ENCODE results near the gene PREX1. TPM values are rescaled to one million over a fixed set of nuclear protein-coding genes. Genes with fewer than 3 reads are reported as not detected.
"Not testable (repeated sequence)": the region's sequence is repeated elsewhere in the genome, so short reads cannot be mapped to it uniquely, and the experiment has no call there.

PREX1 gene
- total RNA-seq, 2 experiments from 2014 or later = 20.7 to 25.3 TPM

- no peak overlapping the region for H3K4me3 ChIP-seq (ENCODE audit: low read depth, low read length, poor library complexity, severe bottlenecking)
- no peak for DNase-seq (ENCODE audit: low spot score)
- H3K27ac ChIP-seq (ENCODE audit: low read depth, low read length, poor library complexity, severe bottlenecking) = no peak overlapping the region
- TF ChIP-seq CTCF (conservative IDR thresholded peaks at IDR 0.05; ENCODE audit: low read length) (no peak), EZH2phosphoT487 (IDR thresholded peaks at IDR 0.05; ENCODE audit: borderline replicate concordance, low read depth, low read length) (no peak)
- peaks cover 20% of the 10 kb centered on the region; the same call in 1 of the 2 replicates for H3K79me2 ChIP-seq (ENCODE audit: insufficient read depth, low read depth, low read length)
- H2AFZ ChIP-seq (ENCODE audit: low read length) = no peak overlapping the region
- H3K9me2 ChIP-seq (ENCODE audit: insufficient read depth, low read length) = no peaks in the 10 kb centered on the region
- intact Hi-C loops (cut with micrococcal nuclease; ENCODE audit: unreplicated experiment) = no loop called here
- H3K4me2 ChIP-seq (ENCODE audit: low read length) = no peak overlapping the region
- BruUV-seq (replicated peaks) = no TSS peak
- H4K20me1 ChIP-seq (ENCODE audit: insufficient read depth, low read length) = no peaks in the 10 kb centered on the region
- ChIA-PET POLR2A (interaction anchor here (1.1 kb wide), 1 partner anchor 16 kb away, joined by 3 read pairs; no protein-coding TSS in a partner anchor), CTCF (ENCODE audit: unreplicated experiment) (interaction anchor here (0.9 kb wide), 1 partner anchor 16 kb away, joined by 4 read pairs; no protein-coding TSS in a partner anchor)
- H3K9me3 ChIP-seq (ENCODE audit: low read length) = no peaks in the 10 kb centered on the region
- H3K36me3 ChIP-seq (ENCODE audit: insufficient read depth, low read length) = no peaks in the 10 kb centered on the region; the same call in 1 of the 2 replicates
- H3K4me1 ChIP-seq (ENCODE audit: insufficient read depth, low read length, poor library complexity, severe bottlenecking) = peaks cover 43% of the 10 kb centered on the region
Observed at GRCh38 chr20:48813446-48813747, 14.4 kb downstream of the PREX1 start.

GRCh38 chr20:48812600-48813445, 15.0 kb downstream of the PREX1 start:
- H3K36me3 ChIP-seq (ENCODE audit: insufficient read depth, low read length) = no peaks in the 10 kb centered on the region; the same call in 1 of the 2 replicates
- H3K4me1 ChIP-seq (ENCODE audit: insufficient read depth, low read length, poor library complexity, severe bottlenecking) = peaks cover 37% of the 10 kb centered on the region
- BruUV-seq (replicated peaks) = no TSS peak
- H4K20me1 ChIP-seq (ENCODE audit: insufficient read depth, low read length) = no peaks in the 10 kb centered on the region
- H3K27ac ChIP-seq (ENCODE audit: low read depth, low read length, poor library complexity, severe bottlenecking) = no peak overlapping the region
- no peak overlapping the region for H3K4me2 ChIP-seq (ENCODE audit: low read length)
- H3K9me3 ChIP-seq (ENCODE audit: low read length) = no peaks in the 10 kb centered on the region
- no peak overlapping the region for H3K4me3 ChIP-seq (ENCODE audit: low read depth, low read length, poor library complexity, severe bottlenecking)
- TF ChIP-seq EZH2phosphoT487 (IDR thresholded peaks at IDR 0.05; ENCODE audit: borderline replicate concordance, low read depth, low read length) (no peak), CTCF (conservative IDR thresholded peaks at IDR 0.05; ENCODE audit: low read length) (no peak)
- ChIA-PET POLR2A (interaction anchor here (1.1 kb wide), 1 partner anchor 15 kb away, joined by 3 read pairs; no protein-coding TSS in a partner anchor), CTCF (ENCODE audit: unreplicated experiment) (interaction anchor here (0.7 to 0.9 kb wide), 2 partner anchors 15 to 31 kb away, joined by 3 to 4 read pairs; no protein-coding TSS in a partner anchor)
- H3K79me2 ChIP-seq (ENCODE audit: insufficient read depth, low read depth, low read length) = peaks cover 16% of the 10 kb centered on the region; the same call in 1 of the 2 replicates
- no peak for DNase-seq (ENCODE audit: low spot score)
- no peak overlapping the region for H2AFZ ChIP-seq (ENCODE audit: low read length)
- intact Hi-C loops (cut with micrococcal nuclease; ENCODE audit: unreplicated experiment) = no loop called here
- H3K9me2 ChIP-seq (ENCODE audit: insufficient read depth, low read length) = no peaks in the 10 kb centered on the region

GRCh38 chr20:48812114-48812513, 15.7 kb downstream of the PREX1 start:
- intact Hi-C loops (cut with micrococcal nuclease; ENCODE audit: unreplicated experiment); H4K20me1 ChIP-seq (ENCODE audit: insufficient read depth, low read length); H3K4me2 ChIP-seq (ENCODE audit: low read length); CTCF ChIA-PET (ENCODE audit: unreplicated experiment); DNase-seq (ENCODE audit: low spot score); H3K36me3 ChIP-seq (ENCODE audit: insufficient read depth, low read length); POLR2A ChIA-PET; H3K4me3 ChIP-seq (ENCODE audit: low read depth, low read length, poor library complexity, severe bottlenecking); H3K79me2 ChIP-seq (ENCODE audit: insufficient read depth, low read depth, low read length); H3K9me3 ChIP-seq (ENCODE audit: low read length); H3K9me2 ChIP-seq (ENCODE audit: insufficient read depth, low read length); H3K27ac ChIP-seq (ENCODE audit: low read depth, low read length, poor library complexity, severe bottlenecking); H2AFZ ChIP-seq (ENCODE audit: low read length); BruUV-seq (replicated peaks): not testable (repeated sequence)
- H3K4me1 ChIP-seq (ENCODE audit: insufficient read depth, low read length, poor library complexity, severe bottlenecking) = peaks cover 30% of the 10 kb centered on the region

Measured in OCI-LY7 (cell line).